ENCODE measurements around the gene TSEN34.
A peak's percentile ranks its signal among the peaks of the same experiment; 100 is the strongest.

The TSEN34 gene

DNA sequence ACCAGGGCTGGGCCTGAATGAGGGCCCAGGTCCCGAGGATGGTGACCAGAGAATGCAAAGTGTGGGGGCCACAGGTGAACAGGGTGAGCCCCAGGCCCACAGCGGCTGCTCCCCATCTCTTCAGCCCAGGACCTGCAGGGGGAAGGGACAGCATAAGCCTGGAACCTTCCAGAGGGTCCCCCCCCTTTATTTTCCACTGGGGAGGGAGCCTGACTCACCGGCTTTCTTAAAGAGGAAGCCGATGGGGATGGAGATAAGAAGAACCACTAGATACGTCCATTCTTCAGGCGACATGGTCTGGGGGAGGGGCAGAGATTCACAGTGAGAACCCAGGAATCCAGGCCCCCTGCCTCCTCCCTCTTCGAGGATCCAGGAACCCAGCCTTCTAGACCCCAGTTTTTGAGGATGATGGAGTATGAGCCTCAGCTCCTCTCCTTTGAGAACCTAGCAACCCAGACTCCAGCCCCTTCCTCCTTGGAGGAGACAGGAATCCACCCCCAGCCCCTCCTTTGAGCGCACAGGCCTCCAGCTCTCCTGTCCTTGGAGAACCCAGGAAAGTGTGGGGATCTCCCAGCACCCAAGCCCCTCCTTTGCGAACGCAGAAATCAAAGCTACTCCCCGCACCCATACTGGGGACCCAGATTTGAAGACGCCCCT lies 2.8 kb upstream of the TSEN34 start:
- Histone ChIP-seq H3K4me3 (ENCODE audit: low read depth, low read length) (peak overlapping the region; percentile 98), H3K4me2 (ENCODE audit: low read length) (peak overlapping the region; percentile 70), H3K4me1 (peaks cover 18% of the 10 kb centered on the region), H3K27ac (peak overlapping the region; percentile 100), H3K79me2 (peaks cover 2% of the 10 kb centered on the region), H3K36me3 (ENCODE audit: control insufficient read depth, insufficient read depth, low read length) (no peaks in the 10 kb centered on the region), H2AFZ (peak overlapping the region; percentile 76), H3K27me3 (ENCODE audit: control insufficient read depth, insufficient read depth, low read length) (no peaks in the 10 kb centered on the region), H3K9me3 (ENCODE audit: control insufficient read depth, low read length) (no peaks in the 10 kb centered on the region), H3K9ac (peak overlapping the region; percentile 74)
- TF ChIP-seq, protein P1, sequence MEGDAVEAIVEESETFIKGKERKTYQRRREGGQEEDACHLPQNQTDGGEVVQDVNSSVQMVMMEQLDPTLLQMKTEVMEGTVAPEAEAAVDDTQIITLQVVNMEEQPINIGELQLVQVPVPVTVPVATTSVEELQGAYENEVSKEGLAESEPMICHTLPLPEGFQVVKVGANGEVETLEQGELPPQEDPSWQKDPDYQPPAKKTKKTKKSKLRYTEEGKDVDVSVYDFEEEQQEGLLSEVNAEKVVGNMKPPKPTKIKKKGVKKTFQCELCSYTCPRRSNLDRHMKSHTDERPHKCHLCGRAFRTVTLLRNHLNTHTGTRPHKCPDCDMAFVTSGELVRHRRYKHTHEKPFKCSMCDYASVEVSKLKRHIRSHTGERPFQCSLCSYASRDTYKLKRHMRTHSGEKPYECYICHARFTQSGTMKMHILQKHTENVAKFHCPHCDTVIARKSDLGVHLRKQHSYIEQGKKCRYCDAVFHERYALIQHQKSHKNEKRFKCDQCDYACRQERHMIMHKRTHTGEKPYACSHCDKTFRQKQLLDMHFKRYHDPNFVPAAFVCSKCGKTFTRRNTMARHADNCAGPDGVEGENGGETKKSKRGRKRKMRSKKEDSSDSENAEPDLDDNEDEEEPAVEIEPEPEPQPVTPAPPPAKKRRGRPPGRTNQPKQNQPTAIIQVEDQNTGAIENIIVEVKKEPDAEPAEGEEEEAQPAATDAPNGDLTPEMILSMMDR (IDR thresholded peaks at IDR 0.05): no peak

DNA sequence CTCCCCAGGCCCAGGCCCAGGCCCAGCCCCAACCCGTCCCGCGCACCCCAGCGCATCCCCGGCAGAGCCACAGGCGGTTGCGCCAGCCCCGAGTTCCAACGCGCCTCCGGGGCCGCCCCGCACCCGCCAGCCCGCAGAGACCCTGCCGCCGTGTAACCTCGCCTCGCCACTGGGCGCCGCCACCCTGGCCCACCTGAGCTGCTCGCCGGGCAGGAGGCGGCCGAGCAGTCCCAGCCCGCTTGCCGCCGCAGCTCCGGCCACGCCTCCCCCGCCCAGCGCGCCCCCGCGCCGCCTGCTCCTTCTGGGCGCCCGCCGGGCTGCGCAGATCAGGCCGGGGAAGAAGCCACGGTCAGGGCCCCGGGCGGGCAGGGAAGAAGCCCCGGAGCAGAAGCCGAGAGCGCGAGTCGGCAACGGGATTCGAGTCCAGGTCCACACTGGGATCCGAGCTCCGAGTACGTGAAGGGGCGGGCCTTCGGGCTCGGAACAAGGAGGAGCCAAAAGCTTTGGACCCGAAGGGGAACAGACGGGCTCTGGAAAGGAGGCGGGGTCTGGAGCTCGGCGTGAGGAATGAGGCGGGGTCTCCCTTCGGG lies 1.9 kb upstream of the TSEN34 start, which contains the start of gene MBOAT7:
TSS of gene MBOAT7 (minus strand) at position 436 of the 590 bp plus-strand sequence. CDS start 1,072 bp downstream, outside the sequence.
- Histone ChIP-seq H3K9me3 (ENCODE audit: control insufficient read depth, low read length) (no peaks in the 10 kb centered on the region), H3K27me3 (ENCODE audit: control insufficient read depth, insufficient read depth, low read length) (no peaks in the 10 kb centered on the region), H3K79me2 (peaks cover 2% of the 10 kb centered on the region), H3K9ac (peak within 1 kb of the TSS; percentile 74), H3K4me2 (ENCODE audit: low read length) (peak within 1 kb of the TSS; percentile 98), H3K27ac (peak within 1 kb of the TSS; percentile 100), H3K36me3 (ENCODE audit: control insufficient read depth, insufficient read depth, low read length) (no peaks in the 10 kb centered on the region), H3K4me1 (peaks cover 18% of the 10 kb centered on the region), H2AFZ (peak within 1 kb of the TSS; percentile 76), H3K4me3 (ENCODE audit: low read depth, low read length) (peak within 1 kb of the TSS; percentile 98)
- TF ChIP-seq, protein P1 (IDR thresholded peaks at IDR 0.05): peak; percentile 40

DNA sequence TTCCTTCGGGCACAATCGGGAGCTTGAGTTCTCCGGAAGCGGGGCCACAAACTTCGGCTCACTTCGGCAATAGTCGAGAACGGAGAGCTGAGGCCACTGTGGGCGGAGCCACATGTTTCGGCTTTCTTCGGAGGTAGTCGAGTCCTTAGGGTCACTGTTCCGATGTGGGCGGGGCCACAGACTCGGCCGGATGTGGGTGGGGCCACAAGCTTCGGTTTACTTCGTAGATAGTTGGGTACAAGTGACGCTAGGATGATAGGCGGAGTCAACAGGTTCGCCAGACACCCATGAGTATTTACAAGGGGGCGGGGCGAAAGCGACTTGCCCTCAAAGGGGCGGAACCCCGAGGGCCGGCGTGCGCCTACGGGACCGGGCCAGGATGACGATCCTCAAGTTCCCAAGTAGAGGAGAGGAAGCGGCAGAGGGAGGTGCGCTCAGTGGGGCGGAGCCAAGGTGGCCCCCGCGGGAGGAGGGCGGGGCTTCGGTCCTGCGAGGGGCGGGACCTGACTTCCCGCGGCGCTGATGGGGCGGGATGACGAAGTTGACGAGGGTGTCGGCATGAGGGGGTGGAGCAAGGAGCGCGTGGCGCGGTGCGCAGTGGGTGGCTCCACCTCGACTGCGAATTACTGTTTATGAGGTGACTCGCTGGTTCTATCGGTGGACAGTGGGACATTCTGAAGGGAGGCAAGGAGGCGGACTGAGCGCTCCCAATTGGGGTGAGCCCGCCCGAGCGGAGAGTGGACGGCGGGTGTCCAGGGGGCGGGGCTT lies 1.2 kb upstream of the TSEN34 start:
- TF ChIP-seq, protein P1 (IDR thresholded peaks at IDR 0.05): no peak
- no peaks in the 10 kb centered on the region for H3K27me3 ChIP-seq (ENCODE audit: control insufficient read depth, insufficient read depth, low read length)
- H3K27ac ChIP-seq: peak overlapping the region; percentile 100
- peaks cover 18% of the 10 kb centered on the region for H3K4me1 ChIP-seq
- H3K79me2 ChIP-seq: peaks cover 2% of the 10 kb centered on the region
- peak overlapping the region; percentile 98 for H3K4me3 ChIP-seq (ENCODE audit: low read depth, low read length)
- peak overlapping the region; percentile 76 for H2AFZ ChIP-seq
- no peaks in the 10 kb centered on the region for H3K9me3 ChIP-seq (ENCODE audit: control insufficient read depth, low read length)
- peak overlapping the region; percentile 74 for H3K9ac ChIP-seq
- H3K4me2 ChIP-seq (ENCODE audit: low read length): peak overlapping the region; percentile 98
- no peaks in the 10 kb centered on the region for H3K36me3 ChIP-seq (ENCODE audit: control insufficient read depth, insufficient read depth, low read length)

DNA sequence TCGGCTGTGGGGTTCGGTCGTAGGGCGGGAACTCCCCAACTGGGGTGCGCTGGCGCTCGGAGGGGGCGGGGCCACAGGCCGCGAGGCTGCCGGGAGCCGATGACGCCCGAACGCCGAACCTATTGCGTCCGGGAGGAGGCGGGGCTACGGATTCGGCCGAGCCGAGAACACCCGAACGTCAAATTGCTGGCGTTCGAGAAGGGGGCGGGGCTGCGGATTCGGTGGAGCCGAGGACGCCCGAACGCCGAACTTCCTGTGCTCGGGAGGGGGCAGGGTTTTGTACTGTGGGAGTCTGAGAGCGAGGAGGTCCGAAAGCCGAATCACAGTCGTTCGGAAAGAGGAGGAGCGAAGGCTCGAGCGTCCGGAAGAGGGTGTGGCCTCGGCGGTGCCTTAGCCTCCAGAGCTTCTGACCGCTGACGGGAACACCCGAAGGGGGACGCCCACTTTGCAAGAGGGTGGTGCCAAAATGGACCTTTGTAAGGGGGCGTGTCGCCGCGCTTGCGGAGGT lies 551 bp upstream of the TSEN34 start:
- Histone ChIP-seq H3K9me3 (ENCODE audit: control insufficient read depth, low read length) (no peaks in the 10 kb centered on the region), H3K4me1 (peaks cover 18% of the 10 kb centered on the region), H3K9ac (peak overlapping the region; percentile 47), H2AFZ (peak overlapping the region; percentile 76), H3K36me3 (ENCODE audit: control insufficient read depth, insufficient read depth, low read length) (no peaks in the 10 kb centered on the region), H3K79me2 (peaks cover 2% of the 10 kb centered on the region), H3K4me2 (ENCODE audit: low read length) (peak overlapping the region; percentile 98), H3K4me3 (ENCODE audit: low read depth, low read length) (peak overlapping the region; percentile 98), H3K27ac (peak overlapping the region; percentile 100), H3K27me3 (ENCODE audit: control insufficient read depth, insufficient read depth, low read length) (no peaks in the 10 kb centered on the region)
- TF ChIP-seq, protein P1 (IDR thresholded peaks at IDR 0.05): no peak

All from parathyroid adenoma (tissue), 2 donors.